ENCODE data around the gene PEAK1.

DNA sequence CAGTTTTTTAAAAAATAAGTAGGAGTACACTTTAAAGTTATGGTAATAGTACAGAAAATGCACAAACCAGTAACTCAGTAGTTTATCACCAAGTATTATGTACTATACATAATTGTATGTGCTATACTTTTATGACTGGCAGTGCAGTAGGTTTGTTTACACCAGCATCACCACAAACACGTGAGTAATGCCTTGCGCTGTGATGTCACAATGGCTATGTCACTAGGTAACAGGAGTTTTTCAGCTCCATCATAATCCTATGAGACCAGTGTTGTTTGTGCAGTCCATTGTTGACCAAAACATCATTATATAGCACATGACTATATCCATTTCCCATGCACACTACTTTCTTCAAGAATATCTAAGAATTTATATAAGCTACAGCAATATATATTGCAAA, 280.6 kb downstream of the PEAK1 start:
- TF ChIP-seq CTCF (conservative IDR thresholded peaks at IDR 0.05) = no peak
- TF ChIP-seq ZFX (IDR thresholded peaks at IDR 0.05) = no peak
